Hindlimb muscle (tissue), 1 donor: ENCODE results near the gene KRT79. TPM values are rescaled to one million over a fixed set of nuclear protein-coding genes. Genes with fewer than 3 reads are reported as not detected.

Experiments used
- DNase-seq: peaks from one replicate; pipeline ENCODE4 v3.0.0-alpha.2; 2013
- polyA plus RNA-seq: library from polyadenylated mRNA; unstranded; fragments of 120-200 nt; gene quantifications from one replicate; pipeline ENCODE4 v1.2.1, GENCODE V29; 2013; ENCODE audit not compliant: insufficient read length

KRT79 gene
- polyA plus RNA-seq, 1 donor = 0.41 TPM

GRCh38 chr12:52788876-52789636 is 45.1 kb downstream of the KRT79 start:
- no peak for DNase-seq

- DNase-seq = no peak
Measured at GRCh38 chr12:52788192-52788875, 45.8 kb downstream of the KRT79 start.

GRCh38 chr12:52787324-52788191 is 46.6 kb downstream of the KRT79 start:
- no peak for DNase-seq

- no peak for DNase-seq
Measured at GRCh38 chr12:52784909-52785308, 49.2 kb downstream of the KRT79 start.

DNA sequence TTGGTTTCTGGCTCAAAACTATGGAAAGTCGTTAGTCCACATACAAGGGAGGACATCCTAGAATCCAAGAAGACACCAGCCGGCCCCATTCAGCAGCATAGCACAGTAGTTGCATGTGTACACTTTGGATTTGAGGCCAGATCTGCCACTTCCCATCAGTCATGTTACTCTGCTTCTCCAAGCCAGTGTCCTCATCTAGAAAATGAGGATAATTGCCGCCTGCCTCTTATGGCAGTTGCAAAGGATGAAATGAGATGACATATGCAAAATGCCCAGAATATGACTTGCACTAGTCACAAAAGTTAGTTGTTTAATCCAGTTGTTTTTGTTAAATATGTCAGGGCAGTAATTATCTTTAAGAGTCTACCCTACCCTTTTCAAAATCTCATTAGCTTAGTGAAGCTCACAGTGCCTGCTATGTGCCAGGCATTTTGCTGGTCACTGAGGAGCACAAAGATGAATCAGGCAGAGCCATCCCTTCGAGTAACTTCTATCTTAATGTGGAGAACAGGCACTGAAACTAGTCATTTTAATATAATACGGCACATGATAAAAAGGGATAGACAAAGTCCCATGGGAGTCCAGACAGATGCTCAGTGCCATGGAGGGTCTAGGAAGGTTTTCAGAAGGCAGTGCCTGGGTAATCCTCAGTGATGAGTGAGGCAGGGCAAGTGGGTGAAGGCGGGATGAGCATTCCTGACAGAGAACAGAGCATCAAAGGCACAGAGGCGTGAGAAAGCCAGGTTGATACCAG is 50.4 kb downstream of the KRT79 start:
- DNase-seq = no peak

DNA sequence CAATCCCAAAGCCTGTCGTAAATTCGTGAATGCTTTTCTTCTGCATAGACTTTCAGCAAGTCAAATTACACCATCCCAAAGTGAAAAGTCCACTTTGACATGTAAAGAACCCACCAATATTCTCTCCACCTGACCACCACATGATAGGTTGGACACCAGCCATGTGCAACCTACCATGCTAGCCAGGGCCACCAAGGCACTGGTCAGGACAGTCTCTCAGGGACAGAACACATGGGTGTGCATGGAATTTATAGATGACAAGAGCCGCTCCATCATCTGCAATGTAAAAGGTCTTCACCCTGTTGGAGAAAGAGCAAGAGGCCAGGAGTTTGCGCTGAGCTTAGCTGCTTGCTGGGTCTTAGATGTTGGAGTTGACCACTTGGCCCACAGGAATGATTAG is 51.6 kb downstream of the KRT79 start:
- no peak for DNase-seq

- DNase-seq = no peak
Measured at GRCh38 chr12:52781399-52782082, 52.6 kb downstream of the KRT79 start.

- no peak for DNase-seq
Measured at GRCh38 chr12:52779914-52780313, 54.2 kb downstream of the KRT79 start.

GRCh38 chr12:52778833-52779232 is 55.3 kb downstream of the KRT79 start:
- no peak for DNase-seq

GRCh38 chr12:52777566-52777965 is 56.5 kb downstream of the KRT79 start:
- no peak for DNase-seq

- no peak for DNase-seq
Measured at GRCh38 chr12:52776913-52777395, 57.2 kb downstream of the KRT79 start, which contains the start of gene KRT76. TSS of gene KRT76 (minus strand) at chr12:52777345. CDS start at chr12:52777291, 54 bp downstream.

GRCh38 chr12:52776435-52776834 is 57.7 kb downstream of the KRT79 start:
- DNase-seq = no peak

GRCh38 chr12:52774629-52775250 is 59.4 kb downstream of the KRT79 start:
- no peak for DNase-seq

GRCh38 chr12:52772772-52773171 is 61.3 kb downstream of the KRT79 start:
- no peak for DNase-seq

GRCh38 chr12:52772188-52772587 is 61.9 kb downstream of the KRT79 start:
- DNase-seq = no peak

DNA sequence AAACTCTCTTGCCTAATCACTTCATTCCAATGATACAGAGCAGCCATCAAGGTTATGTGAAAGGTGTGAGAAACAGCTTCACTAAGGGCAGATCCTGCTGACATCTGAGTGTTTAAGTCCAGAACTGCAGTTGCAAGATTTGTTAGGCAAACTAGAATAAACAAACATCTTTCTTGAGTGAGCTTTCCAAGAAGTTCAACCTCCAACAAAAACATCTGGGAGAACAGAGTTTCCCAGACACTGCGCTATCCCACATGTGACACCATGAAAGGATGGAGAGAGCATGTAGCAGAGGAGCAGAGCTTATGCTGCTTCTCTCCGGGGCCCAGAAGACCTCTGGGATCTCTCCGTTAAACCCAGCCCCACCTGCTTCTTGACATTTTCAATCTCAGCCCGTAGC is 62.6 kb downstream of the KRT79 start:
- DNase-seq = no peak

Other genes starting within 250 kb of the KRT79 start
- gene KRT72, start 232.8 kb downstream of the KRT79 start, polyA plus RNA-seq = not detected
- gene KRT73, start 215.8 kb downstream of the KRT79 start, polyA plus RNA-seq = not detected
- gene KRT2, start 182.1 kb downstream of the KRT79 start, polyA plus RNA-seq = 0.08 TPM
- gene KRT1, start 153.9 kb downstream of the KRT79 start, polyA plus RNA-seq = 20.8 TPM
- 0.32 TPM for gene KRT77, start 130.8 kb downstream of the KRT79 start, polyA plus RNA-seq
- gene KRT76, start 57.0 kb downstream of the KRT79 start, polyA plus RNA-seq = not detected
- gene KRT3, start 38.2 kb downstream of the KRT79 start, polyA plus RNA-seq = not detected
- not detected for gene KRT4, start 20.2 kb downstream of the KRT79 start, polyA plus RNA-seq
- gene KRT78, start 14.7 kb upstream of the KRT79 start, polyA plus RNA-seq = not detected
- gene KRT8, start 70.8 kb upstream of the KRT79 start, polyA plus RNA-seq = 2.1 TPM
- gene KRT18, start 114.8 kb upstream of the KRT79 start, polyA plus RNA-seq = 2.7 TPM
- 448 TPM for gene EIF4B, start 172.1 kb upstream of the KRT79 start, polyA plus RNA-seq
- 124 TPM for gene TNS2, start 215.8 kb upstream of the KRT79 start, polyA plus RNA-seq
- gene SPRYD3, start 245.1 kb upstream of the KRT79 start, polyA plus RNA-seq = 17.4 TPM